NCI-H146 (cell line): ENCODE data around the gene CLDN24.

Experiments used
- DNase-seq: peaks from one replicate; lab custom pipeline; 2025; lab: John Stamatoyannopoulos, UW

Gene CLDN24

GRCh38 chr4:183321079-183321478, 1.1 kb downstream of the CLDN24 start:
- DNase-seq, result no peak

- no peak for DNase-seq
These were observed 1.8 kb downstream of the CLDN24 start, which contains the start of gene CLDN22 for GRCh38 chr4:183320211-183321059. CLDN22 (minus strand) TSS chr4:183320276; CDS start chr4:183320218, 58 bp downstream.

GRCh38 chr4:183318656-183319055, 3.6 kb downstream of the CLDN24 start:
- DNase-seq, result no peak

GRCh38 chr4:183314806-183315205, 7.4 kb downstream of the CLDN24 start:
- no peak for DNase-seq

GRCh38 chr4:183314336-183314735, 7.9 kb downstream of the CLDN24 start:
- no peak for DNase-seq

GRCh38 chr4:183312841-183313240, 9.4 kb downstream of the CLDN24 start:
- no peak for DNase-seq

GRCh38 chr4:183306811-183307210, 15.4 kb downstream of the CLDN24 start:
- DNase-seq, result no peak

GRCh38 chr4:183304538-183304937, 17.7 kb downstream of the CLDN24 start:
- DNase-seq, result no peak

- DNase-seq, result no peak
These were observed 18.2 kb downstream of the CLDN24 start for GRCh38 chr4:183304067-183304466.

- DNase-seq, result no peak
These were observed 18.9 kb downstream of the CLDN24 start for GRCh38 chr4:183303301-183303700.

GRCh38 chr4:183300655-183301054, 21.6 kb downstream of the CLDN24 start:
- no peak for DNase-seq

GRCh38 chr4:183300070-183300469, 22.2 kb downstream of the CLDN24 start:
- DNase-seq, result no peak

GRCh38 chr4:183299464-183299863, 22.8 kb downstream of the CLDN24 start:
- DNase-seq, result no peak

- no peak for DNase-seq
These were observed 24.6 kb downstream of the CLDN24 start for GRCh38 chr4:183297675-183298074.

GRCh38 chr4:183295711-183296110, 26.5 kb downstream of the CLDN24 start:
- DNase-seq, result no peak

- DNase-seq, result no peak
These were observed 31.2 kb downstream of the CLDN24 start for GRCh38 chr4:183291070-183291469.

GRCh38 chr4:183289688-183290087, 32.5 kb downstream of the CLDN24 start:
- DNase-seq, result no peak

GRCh38 chr4:183288955-183289354, 33.3 kb downstream of the CLDN24 start:
- no peak for DNase-seq

GRCh38 chr4:183287677-183288076, 34.5 kb downstream of the CLDN24 start:
- no peak for DNase-seq

GRCh38 chr4:183287309-183287659, 34.9 kb downstream of the CLDN24 start:
- DNase-seq, result no peak

- DNase-seq, result no peak
These were observed 35.5 kb downstream of the CLDN24 start for GRCh38 chr4:183286590-183287308.

GRCh38 chr4:183285886-183286285, 36.3 kb downstream of the CLDN24 start:
- DNase-seq, result no peak

GRCh38 chr4:183284965-183285364, 37.3 kb downstream of the CLDN24 start:
- no peak for DNase-seq
